ENCODE results near the gene KIFBP.

- TF ChIP-seq CTCF (IDR thresholded peaks at IDR 0.05) (no peak), ZFX (IDR thresholded peaks at IDR 0.05; ENCODE audit: borderline replicate concordance) (no peak)
Observed at GRCh38 chr10:68982389-68982788, 6.2 kb upstream of the KIFBP start.

Measured in 22Rv1 (cell line).